Hippocampal formation (tissue), 2 donors: ENCODE results near the gene ADAMTS12.
"Not testable (repeated sequence)": the region's sequence is repeated elsewhere in the genome, so short reads cannot be mapped to it uniquely, and the experiment has no call there.

Experiments used
- DNase-seq, 2 donors: peaks; one replicate each; lab custom pipeline; 2025; lab: John Stamatoyannopoulos, UW

The ADAMTS12 gene

GRCh38 chr5:33588654-33589372 is 303.0 kb downstream of the ADAMTS12 start:
- no peak for DNase-seq

DNA sequence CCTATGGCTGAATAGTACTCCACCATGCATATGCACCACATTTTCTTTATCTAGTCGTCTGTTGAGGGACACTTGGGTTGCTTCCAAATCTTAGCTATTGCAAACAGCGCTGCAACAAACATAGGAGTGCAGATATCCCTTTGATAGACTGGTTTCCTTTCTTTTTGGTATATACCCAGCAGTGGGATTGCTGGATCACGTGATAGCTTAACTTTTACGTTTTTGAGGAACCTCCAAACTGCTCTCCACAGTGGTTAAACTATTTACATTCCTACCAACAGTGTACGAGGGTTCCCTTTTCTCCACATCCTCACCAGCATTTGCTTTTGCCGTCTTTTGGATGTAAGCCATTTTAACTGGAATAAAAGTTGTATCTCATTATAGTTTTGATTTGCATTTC is 308.5 kb downstream of the ADAMTS12 start:
- no peak for DNase-seq

DNA sequence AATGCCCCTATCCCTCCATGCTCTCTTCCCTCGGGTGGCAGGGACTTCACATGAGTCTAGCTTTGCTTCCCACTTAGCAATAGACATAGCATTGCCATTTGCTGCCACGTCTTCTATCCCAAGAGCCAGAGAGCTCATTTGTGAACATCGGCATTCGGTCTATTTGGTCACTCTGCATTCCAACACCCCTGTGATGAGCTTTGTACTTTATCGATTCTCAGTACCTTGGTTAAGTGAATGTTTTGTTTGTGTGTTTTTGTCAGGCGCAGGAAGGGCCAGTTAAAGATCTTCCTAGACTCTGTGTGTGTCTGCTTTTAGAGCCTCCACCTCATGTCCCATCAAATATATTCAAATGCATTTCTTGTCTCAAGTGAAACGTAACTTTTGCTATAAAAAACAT is 309.4 kb downstream of the ADAMTS12 start:
- DNase-seq, result no peak

DNA sequence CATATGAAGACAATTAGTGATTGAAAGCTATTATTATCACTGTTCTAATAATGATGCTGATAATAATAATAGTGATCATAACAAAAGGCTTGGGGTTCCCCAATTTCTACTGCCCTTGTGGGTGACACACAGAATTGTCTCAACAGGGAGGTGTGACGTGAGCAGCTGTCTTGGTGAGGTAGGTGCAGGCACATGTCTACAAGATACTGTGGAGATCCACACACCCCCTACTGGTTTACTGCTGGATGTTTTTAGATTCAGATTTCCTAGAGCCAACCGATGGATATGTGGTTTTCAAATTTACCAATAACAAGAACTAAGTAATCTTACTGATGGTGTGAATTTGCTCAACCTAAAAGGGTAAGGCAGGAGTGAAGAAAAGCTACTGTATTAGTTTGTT is 312.0 kb downstream of the ADAMTS12 start:
- DNase-seq, result no peak

GRCh38 chr5:33579152-33579551 is 312.6 kb downstream of the ADAMTS12 start:
- no peak for DNase-seq

GRCh38 chr5:33576726-33577590 is 314.8 kb downstream of the ADAMTS12 start:
- no peak for DNase-seq

- DNase-seq, result peak in 1 of 2 donors; percentile 48
Observed at GRCh38 chr5:33565324-33565723, 326.5 kb downstream of the ADAMTS12 start.

DNA sequence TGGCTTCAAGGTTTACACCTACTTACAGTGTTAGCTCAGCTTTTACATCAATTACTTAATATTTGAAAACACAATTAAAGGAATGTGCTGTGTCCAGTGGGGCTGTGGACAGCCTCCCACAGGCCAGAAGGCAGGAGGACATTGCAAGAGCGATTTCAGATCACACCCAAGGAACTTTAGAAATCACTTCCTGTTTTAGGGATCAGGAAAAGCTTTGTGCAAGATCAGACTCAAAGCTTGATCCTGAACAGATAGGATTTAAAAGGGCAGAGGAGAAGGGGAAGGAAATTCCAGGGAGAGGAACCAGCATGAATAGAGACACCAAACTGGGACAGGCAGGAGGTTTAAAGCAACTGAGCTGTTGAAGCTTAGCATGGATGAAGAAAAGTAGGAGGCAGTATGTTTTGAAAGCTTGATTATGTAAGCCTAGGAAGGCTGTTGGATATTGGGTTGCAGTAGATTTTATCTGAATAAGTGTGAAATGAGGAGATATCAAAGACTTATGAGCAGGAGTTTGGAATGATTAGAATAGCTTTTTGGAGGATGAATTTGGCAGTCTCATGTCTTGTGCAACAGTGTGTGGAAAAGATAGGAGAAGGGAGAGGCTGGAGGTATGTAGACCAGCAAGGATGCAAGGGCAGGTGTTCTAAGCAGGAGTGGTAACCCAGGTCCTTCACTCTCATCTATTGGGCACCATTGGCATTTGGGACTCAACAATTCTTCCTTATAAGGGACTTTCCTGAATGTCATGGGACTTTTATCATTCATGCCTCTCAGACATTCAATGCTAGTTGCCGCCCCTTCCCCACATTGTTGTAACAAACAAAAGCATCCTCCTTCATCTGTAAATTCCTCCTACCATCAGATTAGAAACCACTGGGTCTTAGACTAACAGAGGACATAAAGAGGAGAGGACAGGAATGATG is 327.5 kb downstream of the ADAMTS12 start:
- no peak for DNase-seq

DNA sequence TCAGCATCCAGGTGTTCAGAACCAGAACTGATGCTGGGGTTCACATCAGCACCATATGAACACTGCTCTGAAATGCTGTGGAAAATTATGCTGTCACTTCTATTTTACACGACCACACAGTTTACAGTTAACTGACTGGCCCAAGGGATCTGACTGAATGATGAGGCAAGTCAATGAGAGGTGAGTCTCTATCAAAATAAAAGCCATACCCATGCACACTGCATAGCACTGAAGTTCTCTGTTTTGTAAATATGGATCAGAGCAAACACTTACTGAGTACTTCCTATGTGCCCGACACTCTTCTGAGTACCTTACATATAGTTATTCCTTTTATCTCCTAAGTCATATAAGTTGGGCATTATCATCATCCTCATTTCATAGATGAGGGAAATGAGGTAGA is 328.3 kb downstream of the ADAMTS12 start:
- no peak for DNase-seq

GRCh38 chr5:33558489-33558888 is 333.3 kb downstream of the ADAMTS12 start:
- no peak for DNase-seq

- no peak for DNase-seq
Observed at GRCh38 chr5:33557605-33558004, 334.2 kb downstream of the ADAMTS12 start.

GRCh38 chr5:33556330-33557328 is 335.2 kb downstream of the ADAMTS12 start:
- no peak for DNase-seq

GRCh38 chr5:33549982-33550567 is 341.7 kb downstream of the ADAMTS12 start:
- DNase-seq, result no peak

DNA sequence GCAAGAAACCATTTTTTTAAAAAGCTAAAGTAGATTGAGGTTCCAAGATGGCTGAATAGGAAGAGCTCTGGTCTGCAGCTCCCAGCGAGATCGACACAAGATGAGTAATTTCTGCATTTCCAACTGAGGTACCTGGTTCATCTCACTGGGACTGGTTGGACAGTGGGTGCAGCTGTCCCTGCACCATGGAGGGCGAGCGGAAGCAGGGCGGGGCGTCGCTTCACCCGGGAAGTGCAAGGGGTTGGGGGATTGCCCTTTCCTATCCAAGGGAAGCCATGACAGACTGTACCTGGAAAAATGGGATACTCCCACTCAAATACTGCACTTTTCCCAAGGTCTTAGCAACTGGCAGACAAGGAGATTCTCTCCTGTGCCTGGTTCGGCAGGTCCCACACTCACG is 352.0 kb downstream of the ADAMTS12 start:
- DNase-seq, result not testable (repeated sequence)

- no peak for DNase-seq
Observed at GRCh38 chr5:33539212-33539611, 352.6 kb downstream of the ADAMTS12 start.

- DNase-seq, result no peak
Observed at GRCh38 chr5:33538201-33538600, 353.6 kb downstream of the ADAMTS12 start.

DNA sequence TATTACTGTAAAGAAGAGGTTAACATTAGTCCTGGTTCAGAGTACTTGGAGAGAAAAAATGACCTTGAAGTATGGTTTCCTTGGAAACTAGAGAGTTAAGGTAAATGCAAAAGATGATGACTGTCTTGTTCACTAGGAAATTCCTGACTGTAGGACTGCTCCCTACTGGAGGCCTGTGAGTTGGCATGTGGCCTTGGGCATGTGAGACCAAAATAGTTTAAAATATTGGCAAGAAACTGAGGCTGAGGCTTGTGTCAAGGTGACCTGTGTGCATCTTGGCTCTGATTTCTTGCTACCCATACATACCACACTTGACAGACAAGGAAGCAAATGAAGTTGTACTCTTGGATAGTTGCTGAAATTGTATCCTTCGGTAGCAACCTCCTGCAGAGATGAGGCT is 354.6 kb downstream of the ADAMTS12 start:
- DNase-seq, result no peak

DNA sequence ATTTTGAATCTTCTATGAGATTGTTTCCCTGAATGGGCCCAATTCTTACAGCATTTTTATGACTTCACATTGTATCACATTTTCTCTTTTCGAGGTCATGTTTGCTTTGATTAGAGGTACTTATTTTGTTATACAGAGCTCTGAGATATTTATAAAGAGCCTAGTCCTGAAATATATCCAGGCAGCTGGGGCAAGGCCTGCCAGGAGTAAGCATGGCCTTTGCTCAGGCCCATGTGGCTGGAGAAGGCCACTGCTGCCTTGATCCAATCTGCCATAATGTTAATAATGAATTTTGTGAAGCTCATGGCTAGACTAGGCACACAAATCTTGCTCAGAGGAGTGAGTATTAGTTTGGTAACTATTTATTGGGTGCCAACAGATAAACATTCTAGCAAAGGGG is 355.0 kb downstream of the ADAMTS12 start:
- no peak for DNase-seq

DNA sequence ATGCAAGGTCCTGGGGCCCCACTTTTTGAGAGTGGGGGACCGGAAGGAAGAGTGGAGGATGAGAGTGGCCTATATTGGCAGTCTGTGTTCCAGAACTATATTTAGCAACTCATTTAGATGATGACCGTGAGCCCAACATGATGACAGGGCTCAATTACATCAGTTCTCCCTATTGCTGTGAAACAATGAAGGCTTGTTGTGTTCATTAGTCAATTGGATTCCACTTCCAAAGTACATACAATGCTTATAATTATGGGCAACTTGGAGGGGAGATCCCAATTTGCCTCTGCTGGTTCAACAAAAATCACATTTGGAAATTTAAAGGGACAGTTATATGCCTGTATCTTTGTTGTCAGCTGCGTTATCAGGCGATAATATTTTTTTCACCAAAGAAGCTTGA is 360.0 kb downstream of the ADAMTS12 start:
- DNase-seq, result no peak

- no peak for DNase-seq
Observed at GRCh38 chr5:33531037-33531298, 360.8 kb downstream of the ADAMTS12 start.
